WTC11 (cell line): ENCODE measurements around the gene OR2D2. TPM values are rescaled to one million over a fixed set of nuclear protein-coding genes. Genes with fewer than 3 reads are reported as not detected.
"Not testable (repeated sequence)": the region's sequence is repeated elsewhere in the genome, so short reads cannot be mapped to it uniquely, and the experiment has no call there.

Source experiments
- ATAC-seq: fragments of 200-7000 bp; cut with Tn5 transposase; 2 replicates; pipeline ENCODE4 v1.10.0; 2021; ENCODE audit warnings: mild to moderate bottlenecking, moderate library complexity
- CTCF ChIA-PET: fragments of 300-600 bp; sonication (Branson Sonifier 250); formaldehyde crosslinking; loops from one replicate; lab custom pipeline; 2021; ENCODE audit warnings: antibody characterized with exemption; lab: Charles Lee
- POLR2A ChIA-PET: fragments of 350-600 bp; sonication (Branson Sonifier 250); formaldehyde crosslinking; loops from one replicate; lab custom pipeline; 2021; ENCODE audit warnings: antibody characterized with exemption; lab: Charles Lee
- DNase-seq: peaks from one replicate; pipeline ENCODE4 v3.0.0; 2021; ENCODE audit warnings: low spot score
- H3K27ac Mint-ChIP-seq: 2 replicates; pipeline ENCODE4 v1.8.0; 2021; ENCODE audit warnings: mixed read lengths
- H3K27me3 Mint-ChIP-seq: 2 replicates; pipeline ENCODE4 v1.8.0; 2021; ENCODE audit warnings: low read depth, mild to moderate bottlenecking, moderate library complexity, mixed read lengths
- H3K36me3 Mint-ChIP-seq: 2 replicates; pipeline ENCODE4 v1.8.0; 2021; ENCODE audit warnings: mixed read lengths
- H3K4me1 Mint-ChIP-seq: 2 replicates; pipeline ENCODE4 v1.8.0; 2022; ENCODE audit warnings: mixed read lengths
- H3K4me3 Mint-ChIP-seq: 2 replicates; pipeline ENCODE4 v1.8.0; 2021; ENCODE audit warnings: mild to moderate bottlenecking, moderate library complexity, mixed read lengths
- H3K9me3 Mint-ChIP-seq: 2 replicates; pipeline ENCODE4 v1.8.0; 2021; ENCODE audit warnings: mixed read lengths
- ATF1 ChIP-seq: sonication (generic); formaldehyde crosslinking; IDR thresholded peaks from 2 replicates; pipeline ENCODE4 v1.8.1; 2023; ENCODE audit warnings: mild to moderate bottlenecking, moderate library complexity, missing genetic modification reagents
- FOXJ3 ChIP-seq: sonication (generic); formaldehyde crosslinking; IDR thresholded peaks from 2 replicates; pipeline ENCODE4 v1.9.0; 2021; ENCODE audit warnings: missing genetic modification reagents, mild to moderate bottlenecking, borderline replicate concordance
- GTF2I ChIP-seq: fragments of 250-450 bp; sonication (Bioruptor Pico); conservative IDR thresholded peaks from 2 replicates; pipeline ENCODE4 v1.4.0; 2021; ENCODE audit warnings: mild to moderate bottlenecking
- HMGA2 ChIP-seq: fragments of 250-450 bp; sonication (Bioruptor Pico); IDR thresholded peaks from 2 replicates; pipeline ENCODE4 v1.4.0; 2021; ENCODE audit warnings: mild to moderate bottlenecking, moderate library complexity
- HMGXB4 ChIP-seq: sonication (generic); formaldehyde crosslinking; IDR thresholded peaks from 2 replicates; pipeline ENCODE4 v1.8.1; 2023; ENCODE audit warnings: mild to moderate bottlenecking, moderate library complexity, missing genetic modification reagents
- MAX ChIP-seq: sonication (generic); formaldehyde crosslinking; IDR thresholded peaks from 2 replicates; pipeline ENCODE4 v1.8.0; 2022; ENCODE audit warnings: mild to moderate bottlenecking, missing genetic modification reagents
- NFATC4 ChIP-seq: fragments of 250-450 bp; sonication (Bioruptor Pico); IDR thresholded peaks from 2 replicates; pipeline ENCODE4 v1.9.0; 2021; ENCODE audit warnings: mild to moderate bottlenecking
- NFYB ChIP-seq: sonication (generic); formaldehyde crosslinking; conservative IDR thresholded peaks from 2 replicates; pipeline ENCODE4 v1.8.0; 2022; ENCODE audit warnings: low read depth, missing genetic modification reagents
- NR1H2 ChIP-seq: sonication (generic); formaldehyde crosslinking; IDR thresholded peaks from 2 replicates; pipeline ENCODE4 v1.9.0; 2021; ENCODE audit warnings: mild to moderate bottlenecking, moderate library complexity, missing genetic modification reagents
- NR2C2 ChIP-seq: sonication (generic); formaldehyde crosslinking; IDR thresholded peaks from 2 replicates; pipeline ENCODE4 v1.8.0; 2022; ENCODE audit warnings: mild to moderate bottlenecking, missing genetic modification reagents
- PREB ChIP-seq: sonication (generic); formaldehyde crosslinking; IDR thresholded peaks from 2 replicates; pipeline ENCODE4 v1.8.1; 2022; ENCODE audit warnings: mild to moderate bottlenecking, missing genetic modification reagents, moderate library complexity, borderline replicate concordance
- RELA ChIP-seq: sonication (generic); formaldehyde crosslinking; IDR thresholded peaks from 2 replicates; pipeline ENCODE4 v1.8.1; 2022; ENCODE audit warnings: missing genetic modification reagents, mild to moderate bottlenecking, borderline replicate concordance
- SP1 ChIP-seq: sonication (generic); formaldehyde crosslinking; conservative IDR thresholded peaks from 2 replicates; pipeline ENCODE4 v1.8.1; 2022; ENCODE audit warnings: missing genetic modification reagents
- TCF7 ChIP-seq: sonication (generic); formaldehyde crosslinking; IDR thresholded peaks from 2 replicates; pipeline ENCODE4 v1.8.0; 2022; ENCODE audit warnings: mild to moderate bottlenecking, low read depth, missing genetic modification reagents, moderate library complexity
- TEAD1 ChIP-seq: sonication (generic); formaldehyde crosslinking; IDR thresholded peaks from 2 replicates; pipeline ENCODE4 v1.8.0; 2022; ENCODE audit warnings: mild to moderate bottlenecking, missing genetic modification reagents
- ZBTB21 ChIP-seq: sonication (generic); formaldehyde crosslinking; IDR thresholded peaks from 2 replicates; pipeline ENCODE4 v1.8.1; 2023; ENCODE audit warnings: mild to moderate bottlenecking, missing genetic modification reagents, borderline replicate concordance
- ZNF396 ChIP-seq: fragments of 250-450 bp; sonication (Bioruptor Pico); IDR thresholded peaks from 2 replicates; pipeline ENCODE4 v1.8.0; 2021; ENCODE audit warnings: mild to moderate bottlenecking, moderate library complexity, borderline replicate concordance
- ZNF416 ChIP-seq: fragments of 250-450 bp; sonication (Bioruptor Pico); IDR thresholded peaks from 2 replicates; pipeline ENCODE4 v1.9.0; 2021; ENCODE audit warnings: mild to moderate bottlenecking, inconsistent platforms
- total RNA-seq: library from RNA; stranded (reverse); gene quantifications from 3 replicates; pipeline ENCODE4 v1.2.3, GENCODE V29; 2021
- TF ChIP-seq, protein P1 (sequence below): fragments of 250-450 bp; sonication (Bioruptor Pico); IDR thresholded peaks from 2 replicates; pipeline ENCODE4 v1.9.0; 2021; ENCODE audit warnings: mild to moderate bottlenecking
- TF ChIP-seq, protein P2 (sequence below): fragments of 250-450 bp; sonication (Bioruptor Pico); IDR thresholded peaks from 2 replicates; pipeline ENCODE4 v1.8.0; 2021; ENCODE audit warnings: mild to moderate bottlenecking
- TF ChIP-seq, protein P3 (sequence below): sonication (generic); formaldehyde crosslinking; conservative IDR thresholded peaks from 2 replicates; pipeline ENCODE4 v1.8.1; 2022; ENCODE audit warnings: mild to moderate bottlenecking, missing genetic modification reagents

Gene OR2D2
- total RNA-seq, 1 experiment from 2014 or later = 0.26 TPM

DNA sequence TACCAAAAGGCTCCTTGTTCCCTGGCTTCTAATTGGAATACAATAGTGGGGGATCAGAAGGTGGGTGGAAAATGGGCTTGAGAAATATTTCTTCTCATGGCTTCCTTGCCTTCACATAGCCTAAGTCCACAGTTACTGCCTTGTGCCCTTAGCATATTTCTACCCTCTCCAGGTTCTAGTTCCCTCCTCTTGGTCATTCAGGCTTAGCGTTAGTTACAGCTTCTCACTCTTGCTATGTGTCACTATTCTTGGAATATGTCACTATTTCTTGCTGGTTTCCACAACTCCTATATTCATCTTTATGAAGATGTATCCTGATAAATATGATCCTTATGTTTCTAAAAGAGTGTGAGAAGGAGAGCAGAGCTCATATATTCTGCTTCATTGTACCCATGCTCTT, 2.5 kb downstream of the OR2D2 start:
- CTCF ChIA-PET = no interaction called here
- no peaks in the 10 kb centered on the region for H3K27me3 Mint-ChIP-seq
- H3K4me3 Mint-ChIP-seq = no peak overlapping the region
- TF ChIP-seq HMGA2 (CRISPR knock-in tag) (no peak), NFYB (CRISPR knock-in tag) (no peak), HMGXB4 (no peak)
- no peak for ATAC-seq
- no peaks in the 10 kb centered on the region for H3K4me1 Mint-ChIP-seq
- no peaks in the 10 kb centered on the region for H3K36me3 Mint-ChIP-seq
- no peak overlapping the region for H3K27ac Mint-ChIP-seq
- DNase-seq = no peak
- POLR2A ChIA-PET = no interaction called here
- H3K9me3 Mint-ChIP-seq = peaks cover 12% of the 10 kb centered on the region

DNA sequence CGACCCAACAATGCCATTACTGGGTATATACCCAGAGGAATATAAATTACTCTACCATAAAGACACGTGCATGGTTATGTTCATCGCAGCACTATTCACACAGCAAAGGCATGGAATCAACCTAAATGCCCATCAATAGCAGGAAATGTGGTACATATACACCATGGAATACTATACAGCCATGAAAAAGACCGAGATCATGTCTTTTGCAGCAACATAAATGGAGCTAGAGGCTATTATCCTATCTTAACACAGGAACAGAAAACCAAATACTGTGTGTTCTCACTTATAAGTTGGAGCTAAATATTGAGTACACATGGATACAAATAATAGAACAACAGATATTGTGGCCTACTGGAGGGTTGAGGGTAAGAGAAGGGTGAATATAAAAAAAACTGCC, 3.5 kb downstream of the OR2D2 start:
- ChIA-PET CTCF (interaction anchor here (0.9 kb wide), 1 partner anchor 76 kb away, joined by 3 read pairs; no protein-coding TSS in a partner anchor), POLR2A (no interaction called here)
- Mint-ChIP-seq H3K4me1 (no peaks in the 10 kb centered on the region), H3K27me3 (no peaks in the 10 kb centered on the region), H3K4me3 (no peak overlapping the region), H3K9me3 (peaks cover 12% of the 10 kb centered on the region), H3K27ac (no peak overlapping the region), H3K36me3 (no peaks in the 10 kb centered on the region)
- DNase-seq = no peak
- TF ChIP-seq GTF2I (CRISPR knock-in tag) (peak; percentile 52; the same call in 1 of the 2 replicates), MAX (CRISPR knock-in tag) (no peak)
- ATAC-seq = no peak

DNA sequence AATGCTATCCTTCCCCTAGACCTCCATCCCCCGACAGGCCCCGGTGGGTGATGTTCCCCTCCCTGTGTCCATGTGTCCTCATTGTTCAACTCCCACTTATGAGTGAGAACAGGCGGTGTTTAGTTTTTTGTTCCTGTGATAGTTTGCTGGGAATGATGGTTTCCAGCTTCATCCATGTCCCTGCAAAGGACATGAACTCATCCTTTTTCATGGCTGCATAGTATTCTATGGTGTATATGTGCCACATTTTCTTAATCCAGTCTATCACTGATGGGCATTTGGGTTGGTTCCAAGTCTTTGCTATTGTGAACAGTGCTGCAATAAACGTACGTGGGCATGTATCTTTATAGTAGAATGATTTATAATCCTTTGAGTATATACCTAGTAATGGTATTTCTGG, 4.6 kb downstream of the OR2D2 start:
- H3K4me1 Mint-ChIP-seq, H3K27ac Mint-ChIP-seq, H3K36me3 Mint-ChIP-seq: not testable (repeated sequence)

DNA sequence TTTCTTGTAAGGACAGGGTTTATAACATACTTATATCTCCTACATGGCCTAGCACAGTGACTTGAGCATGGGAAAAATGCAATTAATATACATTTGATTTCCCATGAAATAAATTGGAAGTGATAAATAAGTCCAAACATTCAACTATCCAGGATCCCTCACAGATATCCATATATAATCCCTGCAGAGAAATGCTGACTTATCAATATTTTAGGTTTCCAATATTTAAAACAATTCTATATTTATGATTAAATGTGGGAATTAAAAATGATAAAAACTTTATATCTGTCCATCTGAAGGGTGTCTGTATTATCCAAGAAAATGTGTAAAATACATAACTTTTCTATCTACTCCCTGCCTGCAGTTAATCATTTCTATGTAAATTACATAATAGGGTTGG, 9.5 kb downstream of the OR2D2 start:
- ChIA-PET POLR2A (no interaction called here), CTCF (no interaction called here)
- no peaks in the 10 kb centered on the region for H3K4me1 Mint-ChIP-seq
- ATAC-seq = no peak
- H3K27ac Mint-ChIP-seq = no peak overlapping the region
- no peaks in the 10 kb centered on the region for H3K9me3 Mint-ChIP-seq
- H3K36me3 Mint-ChIP-seq = no peaks in the 10 kb centered on the region
- H3K27me3 Mint-ChIP-seq = no peaks in the 10 kb centered on the region
- no peak overlapping the region for H3K4me3 Mint-ChIP-seq
- TF ChIP-seq, protein P1, sequence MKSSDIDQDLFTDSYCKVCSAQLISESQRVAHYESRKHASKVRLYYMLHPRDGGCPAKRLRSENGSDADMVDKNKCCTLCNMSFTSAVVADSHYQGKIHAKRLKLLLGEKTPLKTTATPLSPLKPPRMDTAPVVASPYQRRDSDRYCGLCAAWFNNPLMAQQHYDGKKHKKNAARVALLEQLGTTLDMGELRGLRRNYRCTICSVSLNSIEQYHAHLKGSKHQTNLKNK (CRISPR knock-in tag) = no peak
- no peak for TF ChIP-seq PREB (CRISPR knock-in tag)
- DNase-seq = no peak

More for the DNA sequence above, 4.6 kb downstream of the OR2D2 start:
- ATAC-seq, H3K27me3 Mint-ChIP-seq, POLR2A ChIA-PET, DNase-seq, CTCF ChIA-PET, H3K4me3 Mint-ChIP-seq: not testable (repeated sequence)
- peaks cover 12% of the 10 kb centered on the region for H3K9me3 Mint-ChIP-seq
- TF ChIP-seq GTF2I (CRISPR knock-in tag) = 0 out of 2 replicates have a peak, but pooled peaks have one; percentile 10

GRCh38 chr11:6876914-6877313, 15.4 kb downstream of the OR2D2 start:
- H3K4me3 Mint-ChIP-seq = no peak overlapping the region
- no peak overlapping the region for H3K27ac Mint-ChIP-seq
- no peaks in the 10 kb centered on the region for H3K4me1 Mint-ChIP-seq
- peaks cover 3% of the 10 kb centered on the region; the same call in 1 of the 2 replicates for H3K27me3 Mint-ChIP-seq
- peaks cover 12% of the 10 kb centered on the region for H3K9me3 Mint-ChIP-seq
- H3K36me3 Mint-ChIP-seq = no peaks in the 10 kb centered on the region
- CTCF ChIA-PET = no interaction called here
- DNase-seq (no peak), ATAC-seq (no peak)
- POLR2A ChIA-PET = no interaction called here
- TF ChIP-seq TCF7 (CRISPR knock-in tag) = no peak
- no peak for TF ChIP-seq NFATC4 (CRISPR knock-in tag)
- TF ChIP-seq HMGA2 (CRISPR knock-in tag) = no peak
- TF ChIP-seq, protein P2, sequence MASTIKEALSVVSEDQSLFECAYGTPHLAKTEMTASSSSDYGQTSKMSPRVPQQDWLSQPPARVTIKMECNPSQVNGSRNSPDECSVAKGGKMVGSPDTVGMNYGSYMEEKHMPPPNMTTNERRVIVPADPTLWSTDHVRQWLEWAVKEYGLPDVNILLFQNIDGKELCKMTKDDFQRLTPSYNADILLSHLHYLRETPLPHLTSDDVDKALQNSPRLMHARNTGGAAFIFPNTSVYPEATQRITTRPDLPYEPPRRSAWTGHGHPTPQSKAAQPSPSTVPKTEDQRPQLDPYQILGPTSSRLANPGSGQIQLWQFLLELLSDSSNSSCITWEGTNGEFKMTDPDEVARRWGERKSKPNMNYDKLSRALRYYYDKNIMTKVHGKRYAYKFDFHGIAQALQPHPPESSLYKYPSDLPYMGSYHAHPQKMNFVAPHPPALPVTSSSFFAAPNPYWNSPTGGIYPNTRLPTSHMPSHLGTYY (CRISPR knock-in tag) = no peak
- no peak for TF ChIP-seq NR1H2
- TF ChIP-seq, protein P3, sequence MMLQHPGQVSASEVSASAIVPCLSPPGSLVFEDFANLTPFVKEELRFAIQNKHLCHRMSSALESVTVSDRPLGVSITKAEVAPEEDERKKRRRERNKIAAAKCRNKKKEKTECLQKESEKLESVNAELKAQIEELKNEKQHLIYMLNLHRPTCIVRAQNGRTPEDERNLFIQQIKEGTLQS = no peak
- TF ChIP-seq ZNF396 = no peak
- TF ChIP-seq ATF1 (CRISPR knock-in tag) = no peak
- TF ChIP-seq TEAD1 (CRISPR knock-in tag) = no peak
- no peak for TF ChIP-seq FOXJ3 (CRISPR knock-in tag)
- TF ChIP-seq SP1 (CRISPR knock-in tag) = no peak
- no peak for TF ChIP-seq RELA (CRISPR knock-in tag)
- no peak for TF ChIP-seq ZNF416 (CRISPR knock-in tag)
- no peak for TF ChIP-seq NR2C2 (CRISPR knock-in tag)
- no peak for TF ChIP-seq PREB (CRISPR knock-in tag)
- no peak for TF ChIP-seq ZBTB21 (CRISPR knock-in tag)
